ENCODE results near the gene A3GALT2. TPM values are rescaled to one million over a fixed set of nuclear protein-coding genes. Genes with fewer than 3 reads are reported as not detected.

Gene A3GALT2
- total RNA-seq, 1 experiment from 2014 or later = not detected

DNA sequence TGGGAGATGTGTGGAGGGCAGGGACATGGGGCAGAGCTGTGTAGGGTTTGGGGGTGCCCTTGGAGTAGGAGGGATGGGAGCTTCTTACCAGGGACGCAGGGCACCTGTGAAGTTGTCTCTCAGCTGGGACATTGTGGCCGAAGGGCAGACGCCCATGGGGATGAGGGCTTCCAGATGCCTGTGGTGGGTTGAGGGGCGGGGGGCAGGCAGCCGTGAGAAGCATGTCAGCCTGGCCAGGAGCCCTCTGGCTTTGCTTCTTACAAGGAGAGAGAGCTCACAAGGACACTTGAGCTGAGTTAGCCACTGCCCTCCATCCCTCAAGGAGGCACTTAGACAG is 8.5 kb downstream of the A3GALT2 start:
- Histone ChIP-seq H4K91ac (ENCODE audit: insufficient read length, low read depth, low read length) (no peak overlapping the region), H3K27ac (ENCODE audit: insufficient read length, low read depth, low read length) (no peak overlapping the region), H3K9ac (ENCODE audit: extremely low read depth, insufficient read length, low read length) (no peak overlapping the region), H4K8ac (replicated peaks; ENCODE audit: insufficient read length, low read depth, low read length) (no peak overlapping the region), H4K5ac (ENCODE audit: insufficient read length, low read depth, low read length) (no peak overlapping the region), H2AFZ (ENCODE audit: low read length) (no peak overlapping the region), H2BK120ac (ENCODE audit: low read depth, low read length, poor library complexity, severe bottlenecking) (no peak overlapping the region), H3K56ac (ENCODE audit: insufficient read length, low read depth, low read length) (no peak overlapping the region), H2BK12ac (ENCODE audit: insufficient read length, low read depth, low read length) (no peak overlapping the region), H3K4ac (ENCODE audit: low read depth, low read length) (no peak overlapping the region), H3K18ac (ENCODE audit: insufficient read length, low read depth, low read length) (no peak overlapping the region), H3T11ph (ENCODE audit: low read length) (no peak overlapping the region), H3K27me3 (ENCODE audit: insufficient read depth, low read length) (no peaks in the 10 kb centered on the region), H2BK20ac (ENCODE audit: low read depth, low read length, poor library complexity, severe bottlenecking) (no peak overlapping the region), H3K79me2 (ENCODE audit: insufficient read depth, low read length) (no peaks in the 10 kb centered on the region), H2AK5ac (ENCODE audit: insufficient read length, low read length) (no peak overlapping the region), H3K4me2 (ENCODE audit: insufficient read depth, insufficient read length, low read length) (no peak overlapping the region), H2BK5ac (ENCODE audit: insufficient read length, low read length) (no peak overlapping the region), H3K23me2 (ENCODE audit: insufficient read length, low read depth, low read length, poor library complexity, severe bottlenecking) (no peaks in the 10 kb centered on the region), H2BK15ac (ENCODE audit: low read depth, low read length) (no peak overlapping the region), H3K79me1 (ENCODE audit: insufficient read depth, low read depth, low read length, poor library complexity, severe bottlenecking) (no peaks in the 10 kb centered on the region), H3K4me1 (ENCODE audit: insufficient read depth, low read length) (no peaks in the 10 kb centered on the region), H3K14ac (ENCODE audit: insufficient read depth, low read length) (no peak overlapping the region), H3K23ac (ENCODE audit: insufficient read length, low read depth, low read length) (no peak overlapping the region), H4K20me1 (ENCODE audit: control insufficient read depth, insufficient read depth, insufficient read length) (no peaks in the 10 kb centered on the region), H3K9me3 (ENCODE audit: control insufficient read depth, low read depth, low read length) (no peaks in the 10 kb centered on the region)
- no peak overlapping the region for H3K27ac Mint-ChIP-seq
- DNase-seq = no peak
- no peaks in the 10 kb centered on the region; a peak in 1 of 7 replicates for H3K36me3 Mint-ChIP-seq (ENCODE audit: insufficient read depth in 1 of 3, low read depth in 3 of 3)
- H3K27me3 Mint-ChIP-seq (ENCODE audit: low read depth) = peaks cover 25% of the 10 kb centered on the region
- no CpG with 5 or more reads among the region's 5 CpGs for WGBS (ENCODE audit: extremely low coverage, insufficient read length, low lambda C conversion rate)
- no peak overlapping the region for H3K4me3 Mint-ChIP-seq
- no peaks in the 10 kb centered on the region; a peak in 3 of 5 replicates for H3K9me3 Mint-ChIP-seq
- no peaks in the 10 kb centered on the region for H3K4me1 Mint-ChIP-seq
- TF ChIP-seq, protein P1, sequence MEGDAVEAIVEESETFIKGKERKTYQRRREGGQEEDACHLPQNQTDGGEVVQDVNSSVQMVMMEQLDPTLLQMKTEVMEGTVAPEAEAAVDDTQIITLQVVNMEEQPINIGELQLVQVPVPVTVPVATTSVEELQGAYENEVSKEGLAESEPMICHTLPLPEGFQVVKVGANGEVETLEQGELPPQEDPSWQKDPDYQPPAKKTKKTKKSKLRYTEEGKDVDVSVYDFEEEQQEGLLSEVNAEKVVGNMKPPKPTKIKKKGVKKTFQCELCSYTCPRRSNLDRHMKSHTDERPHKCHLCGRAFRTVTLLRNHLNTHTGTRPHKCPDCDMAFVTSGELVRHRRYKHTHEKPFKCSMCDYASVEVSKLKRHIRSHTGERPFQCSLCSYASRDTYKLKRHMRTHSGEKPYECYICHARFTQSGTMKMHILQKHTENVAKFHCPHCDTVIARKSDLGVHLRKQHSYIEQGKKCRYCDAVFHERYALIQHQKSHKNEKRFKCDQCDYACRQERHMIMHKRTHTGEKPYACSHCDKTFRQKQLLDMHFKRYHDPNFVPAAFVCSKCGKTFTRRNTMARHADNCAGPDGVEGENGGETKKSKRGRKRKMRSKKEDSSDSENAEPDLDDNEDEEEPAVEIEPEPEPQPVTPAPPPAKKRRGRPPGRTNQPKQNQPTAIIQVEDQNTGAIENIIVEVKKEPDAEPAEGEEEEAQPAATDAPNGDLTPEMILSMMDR (conservative IDR thresholded peaks at IDR 0.05) = no peak

All from H9 (cell line).